Liver (tissue), 9 donors: ENCODE results near the gene FGFRL1. TPM values are rescaled to one million over a fixed set of nuclear protein-coding genes. Genes with fewer than 3 reads are reported as not detected.

Experiments
- DNase-seq: peaks from one replicate; pipeline ENCODE4 v3.0.0-alpha.2; 2017; ENCODE audit warnings: low spot score
- H3K27ac ChIP-seq, 2 donors: one replicate each; pipeline ENCODE4 v1.7.0; 2013; ENCODE audit warnings: inconsistent platforms in 2 of 2, low read length in 2 of 2, control low read depth in 1 of 2, low read depth in 1 of 2, mild to moderate bottlenecking in 1 of 2
- H3K27me3 ChIP-seq, 4 donors: one replicate each; pipeline versions ENCODE4 v1.6.1 to v1.7.0; 2013; ENCODE audit warnings: low read length in 3 of 4, inconsistent platforms in 1 of 4, mild to moderate bottlenecking in 1 of 4, moderate library complexity in 1 of 4; ENCODE audit not compliant: control insufficient read depth in 4 of 4, insufficient read depth in 4 of 4
- H3K36me3 ChIP-seq, 4 donors: one replicate each; pipeline versions ENCODE4 v1.6.1 to v1.7.0; 2013; ENCODE audit warnings: low read length in 3 of 4, mild to moderate bottlenecking in 3 of 4, low read depth in 1 of 4, moderate library complexity in 1 of 4; ENCODE audit not compliant: control insufficient read depth in 4 of 4, insufficient read depth in 3 of 4
- H3K4me1 ChIP-seq, 4 donors: one replicate each; pipeline versions ENCODE4 v1.6.1 to v1.7.0; 2013; ENCODE audit warnings: low read length in 3 of 4, mild to moderate bottlenecking in 3 of 4, moderate library complexity in 1 of 4; ENCODE audit not compliant: control insufficient read depth in 4 of 4, insufficient read depth in 4 of 4
- H3K4me3 ChIP-seq, 3 donors: one replicate each; pipeline versions ENCODE4 v1.6.1 to v1.7.0; 2013; ENCODE audit warnings: low read length in 3 of 3, control low read depth in 1 of 3, low read depth in 1 of 3, mild to moderate bottlenecking in 1 of 3
- H3K9ac ChIP-seq, 2 donors: one replicate each; pipeline ENCODE4 v1.7.0; 2013; ENCODE audit warnings: low read length in 2 of 2, mild to moderate bottlenecking in 2 of 2, moderate library complexity in 2 of 2, control low read depth in 1 of 2, low read depth in 1 of 2
- H3K9me3 ChIP-seq, 4 donors: one replicate each; pipeline versions ENCODE4 v1.6.1 to v1.7.0; 2013; ENCODE audit warnings: low read length in 3 of 4; ENCODE audit not compliant: control insufficient read depth in 4 of 4
- CTCF ChIP-seq: fragments of 150-350 bp; IDR thresholded peaks from 2 replicates; pipeline ENCODE4 v1.5.1; 2017; ENCODE audit warnings: improper control_type of control experiment, low read depth, low read length; ENCODE audit not compliant: missing input control
- EGR1 ChIP-seq, 2 donors: IDR thresholded peaks; 2 replicates each; pipeline ENCODE4 v1.6.1; 2016 to 2018; ENCODE audit warnings: antibody characterized with exemption in 2 of 2, low read depth in 2 of 2
- FOXA1 ChIP-seq: IDR thresholded peaks from 2 replicates; pipeline ENCODE4 v1.6.1; 2016; ENCODE audit warnings: antibody characterized with exemption
- FOXA2 ChIP-seq: IDR thresholded peaks from 2 replicates; pipeline ENCODE4 v1.6.1; 2016; ENCODE audit warnings: antibody characterized with exemption
- GABPA ChIP-seq, 2 donors: IDR thresholded peaks in 1 of 2; conservative IDR thresholded peaks in 1 of 2; 2 replicates each; pipeline ENCODE4 v1.6.1; 2016; ENCODE audit warnings: antibody characterized with exemption in 2 of 2, mild to moderate bottlenecking in 1 of 2, moderate library complexity in 1 of 2
- HNF4A ChIP-seq, 2 donors: conservative IDR thresholded peaks; 2 replicates each; pipeline ENCODE4 v1.6.1; 2016; ENCODE audit warnings: antibody characterized with exemption in 2 of 2, mild to moderate bottlenecking in 2 of 2
- HNF4G ChIP-seq: IDR thresholded peaks from 2 replicates; pipeline ENCODE4 v1.6.1; 2016; ENCODE audit warnings: antibody characterized with exemption
- JUND ChIP-seq, 2 donors: IDR thresholded peaks; 2 replicates each; pipeline ENCODE4 v1.6.1; 2016; ENCODE audit warnings: antibody characterized with exemption in 2 of 2
- NR2F2 ChIP-seq: IDR thresholded peaks from 2 replicates; pipeline ENCODE4 v1.6.1; 2016; ENCODE audit warnings: antibody characterized with exemption
- RAD21 ChIP-seq, 2 donors: IDR thresholded peaks; 2 replicates each; pipeline ENCODE4 v1.6.1; 2016; ENCODE audit warnings: antibody characterized with exemption in 2 of 2, mild to moderate bottlenecking in 2 of 2
- RXRA ChIP-seq, 2 donors: IDR thresholded peaks; 2 replicates each; pipeline ENCODE4 v1.6.1; 2017 to 2018; ENCODE audit warnings: antibody characterized with exemption in 2 of 2, mild to moderate bottlenecking in 1 of 2
- SP1 ChIP-seq: IDR thresholded peaks from 2 replicates; pipeline ENCODE4 v1.6.1; 2018; ENCODE audit warnings: antibody characterized with exemption, mild to moderate bottlenecking
- TAF1 ChIP-seq: conservative IDR thresholded peaks from 2 replicates; pipeline ENCODE4 v1.6.1; 2016; ENCODE audit warnings: antibody characterized with exemption, mild to moderate bottlenecking
- YY1 ChIP-seq: IDR thresholded peaks from 2 replicates; pipeline ENCODE4 v1.6.1; 2016; ENCODE audit warnings: antibody characterized with exemption, mild to moderate bottlenecking
- WGBS: extraction: QIAGEN DNeasy Blood & Tissue Kit; methylation state at CpG from one replicate; pipeline ENCODE4 v1.1.7; 2013; 5-methylcytosine and 5-hydroxymethylcytosine counted together
- polyA plus RNA-seq, 2 donors: library from polyadenylated mRNA; stranded (reverse) in 1 of 2; unstranded in 1 of 2; fragments of 200-250 nt in 1 of 2; fragments of >200 nt in 1 of 2; fragmentation: Nextera tagmentation in 1 of 2; extraction: Ambion mirVana in 1 of 2; gene quantifications; one replicate each; pipeline versions ENCODE4 v1.2.1 to v1.2.3, GENCODE V29; 2013 to 2015
- total RNA-seq, 2 donors: library from RNA; depleted of rRNA; stranded (reverse); fragments of >200 nt; gene quantifications; one replicate each; pipeline ENCODE4 v1.2.3, GENCODE V29; 2014
- TF ChIP-seq, protein P1 (sequence below): IDR thresholded peaks from 2 replicates; pipeline ENCODE4 v1.6.1; 2016; ENCODE audit warnings: antibody characterized with exemption, mild to moderate bottlenecking
- TF ChIP-seq, protein P2 (sequence below): IDR thresholded peaks from 2 replicates; pipeline ENCODE4 v1.6.1; 2016; ENCODE audit warnings: antibody characterized with exemption
- TF ChIP-seq, protein P3 (sequence below): IDR thresholded peaks from 2 replicates; pipeline ENCODE4 v1.6.1; 2016; ENCODE audit warnings: antibody characterized with exemption
- TF ChIP-seq, protein P4 (sequence below): IDR thresholded peaks from 2 replicates; pipeline ENCODE4 v1.6.1; 2016; ENCODE audit warnings: antibody characterized with exemption
- donor health status: healthy.
- donor health status: healthy.
- donor health status: healthy.
- donor health status: healthy.
- donor health status: healthy.

FGFRL1 gene
- total and polyA plus RNA-seq, 4 donors = 14.2 to 49.1 (median 22.4) TPM

GRCh38 chr4:1019729-1020470 is 8.5 kb downstream of the FGFRL1 start (continued):
- TF ChIP-seq FOXA1 (no peak), JUND (IDR thresholded peaks at IDR 0.05) (no peak), NR2F2 (no peak)

DNA sequence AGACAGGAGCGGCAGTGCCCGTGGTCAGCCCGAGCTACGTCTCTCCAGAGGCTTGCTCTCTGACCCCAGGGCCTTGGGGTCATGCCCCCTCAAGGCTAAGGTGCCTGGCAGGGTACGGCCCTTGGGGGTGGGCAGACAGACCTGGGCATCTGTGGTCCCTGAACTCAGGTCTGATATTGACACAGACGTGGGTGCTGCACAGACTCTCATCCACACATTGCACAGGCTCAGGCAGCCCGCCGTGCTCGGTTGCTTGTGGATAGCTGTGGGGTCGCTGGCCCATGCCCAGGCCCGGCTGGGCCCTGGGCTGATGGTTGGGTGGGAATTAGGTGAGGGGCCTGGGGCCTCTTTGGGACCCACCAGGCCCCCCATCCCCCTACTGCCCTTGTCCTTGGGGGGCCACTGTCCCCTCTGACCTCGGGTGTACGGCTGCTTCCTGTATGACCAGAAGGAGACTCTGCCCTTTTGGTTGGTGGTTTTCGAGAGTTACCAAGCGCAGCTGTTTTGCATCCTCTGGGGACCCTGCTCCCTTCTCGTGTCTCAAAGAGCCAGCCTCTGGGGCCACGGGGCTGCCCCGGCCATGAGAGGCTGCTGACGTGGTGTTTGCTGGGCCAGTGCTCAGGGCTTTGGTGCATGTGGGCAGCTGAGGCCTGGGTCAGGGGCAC is 10.1 kb downstream of the FGFRL1 start:
- Histone ChIP-seq H3K4me1 (peaks cover 0 to 4% (median 0%) of the 10 kb centered on the region in 4 donors), H3K36me3 (peaks cover 0 to 19% (median 10%) of the 10 kb centered on the region in 4 donors), H3K9ac (no peak overlapping the region), H3K27me3 (no peaks in the 10 kb centered on the region), H3K27ac (no peak overlapping the region), H3K9me3 (no peaks in the 10 kb centered on the region), H3K4me3 (no peak overlapping the region)
- no peak for DNase-seq
- no peak for TF ChIP-seq YY1
- TF ChIP-seq RAD21 (IDR thresholded peaks at IDR 0.05) = no peak
- TF ChIP-seq FOXA1 = no peak
- TF ChIP-seq NR2F2 = no peak
- TF ChIP-seq FOXA2 = no peak
- TF ChIP-seq, protein P1, sequence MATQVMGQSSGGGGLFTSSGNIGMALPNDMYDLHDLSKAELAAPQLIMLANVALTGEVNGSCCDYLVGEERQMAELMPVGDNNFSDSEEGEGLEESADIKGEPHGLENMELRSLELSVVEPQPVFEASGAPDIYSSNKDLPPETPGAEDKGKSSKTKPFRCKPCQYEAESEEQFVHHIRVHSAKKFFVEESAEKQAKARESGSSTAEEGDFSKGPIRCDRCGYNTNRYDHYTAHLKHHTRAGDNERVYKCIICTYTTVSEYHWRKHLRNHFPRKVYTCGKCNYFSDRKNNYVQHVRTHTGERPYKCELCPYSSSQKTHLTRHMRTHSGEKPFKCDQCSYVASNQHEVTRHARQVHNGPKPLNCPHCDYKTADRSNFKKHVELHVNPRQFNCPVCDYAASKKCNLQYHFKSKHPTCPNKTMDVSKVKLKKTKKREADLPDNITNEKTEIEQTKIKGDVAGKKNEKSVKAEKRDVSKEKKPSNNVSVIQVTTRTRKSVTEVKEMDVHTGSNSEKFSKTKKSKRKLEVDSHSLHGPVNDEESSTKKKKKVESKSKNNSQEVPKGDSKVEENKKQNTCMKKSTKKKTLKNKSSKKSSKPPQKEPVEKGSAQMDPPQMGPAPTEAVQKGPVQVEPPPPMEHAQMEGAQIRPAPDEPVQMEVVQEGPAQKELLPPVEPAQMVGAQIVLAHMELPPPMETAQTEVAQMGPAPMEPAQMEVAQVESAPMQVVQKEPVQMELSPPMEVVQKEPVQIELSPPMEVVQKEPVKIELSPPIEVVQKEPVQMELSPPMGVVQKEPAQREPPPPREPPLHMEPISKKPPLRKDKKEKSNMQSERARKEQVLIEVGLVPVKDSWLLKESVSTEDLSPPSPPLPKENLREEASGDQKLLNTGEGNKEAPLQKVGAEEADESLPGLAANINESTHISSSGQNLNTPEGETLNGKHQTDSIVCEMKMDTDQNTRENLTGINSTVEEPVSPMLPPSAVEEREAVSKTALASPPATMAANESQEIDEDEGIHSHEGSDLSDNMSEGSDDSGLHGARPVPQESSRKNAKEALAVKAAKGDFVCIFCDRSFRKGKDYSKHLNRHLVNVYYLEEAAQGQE = no peak
- TF ChIP-seq, protein P2, sequence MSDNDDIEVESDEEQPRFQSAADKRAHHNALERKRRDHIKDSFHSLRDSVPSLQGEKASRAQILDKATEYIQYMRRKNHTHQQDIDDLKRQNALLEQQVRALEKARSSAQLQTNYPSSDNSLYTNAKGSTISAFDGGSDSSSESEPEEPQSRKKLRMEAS = no peak
- no peak for TF ChIP-seq GABPA (IDR thresholded peaks at IDR 0.05 in 1 of 2, conservative IDR thresholded peaks at IDR 0.05 in 1 of 2)
- TF ChIP-seq, protein P3, sequence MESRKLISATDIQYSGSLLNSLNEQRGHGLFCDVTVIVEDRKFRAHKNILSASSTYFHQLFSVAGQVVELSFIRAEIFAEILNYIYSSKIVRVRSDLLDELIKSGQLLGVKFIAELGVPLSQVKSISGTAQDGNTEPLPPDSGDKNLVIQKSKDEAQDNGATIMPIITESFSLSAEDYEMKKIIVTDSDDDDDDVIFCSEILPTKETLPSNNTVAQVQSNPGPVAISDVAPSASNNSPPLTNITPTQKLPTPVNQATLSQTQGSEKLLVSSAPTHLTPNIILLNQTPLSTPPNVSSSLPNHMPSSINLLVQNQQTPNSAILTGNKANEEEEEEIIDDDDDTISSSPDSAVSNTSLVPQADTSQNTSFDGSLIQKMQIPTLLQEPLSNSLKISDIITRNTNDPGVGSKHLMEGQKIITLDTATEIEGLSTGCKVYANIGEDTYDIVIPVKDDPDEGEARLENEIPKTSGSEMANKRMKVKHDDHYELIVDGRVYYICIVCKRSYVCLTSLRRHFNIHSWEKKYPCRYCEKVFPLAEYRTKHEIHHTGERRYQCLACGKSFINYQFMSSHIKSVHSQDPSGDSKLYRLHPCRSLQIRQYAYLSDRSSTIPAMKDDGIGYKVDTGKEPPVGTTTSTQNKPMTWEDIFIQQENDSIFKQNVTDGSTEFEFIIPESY = no peak
- no peak for TF ChIP-seq JUND (IDR thresholded peaks at IDR 0.05)
- no peak for TF ChIP-seq SP1
- TF ChIP-seq CTCF = no peak
- TF ChIP-seq, protein P4, sequence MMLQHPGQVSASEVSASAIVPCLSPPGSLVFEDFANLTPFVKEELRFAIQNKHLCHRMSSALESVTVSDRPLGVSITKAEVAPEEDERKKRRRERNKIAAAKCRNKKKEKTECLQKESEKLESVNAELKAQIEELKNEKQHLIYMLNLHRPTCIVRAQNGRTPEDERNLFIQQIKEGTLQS = no peak
- TF ChIP-seq HNF4A (conservative IDR thresholded peaks at IDR 0.05) = no peak
- no peak for TF ChIP-seq RXRA (IDR thresholded peaks at IDR 0.05)
- no peak for TF ChIP-seq HNF4G
- no peak for TF ChIP-seq EGR1 (IDR thresholded peaks at IDR 0.05; ENCODE audit: low read depth in 2 of 2)
- no peak for TF ChIP-seq TAF1
- 88% methylated on average over 19 of the region's 19 CpGs for WGBS
